ENCODE measurements around the gene PAXX. TPM values are rescaled to one million over a fixed set of nuclear protein-coding genes. Genes with fewer than 3 reads are reported as not detected.
A peak's percentile ranks its signal among the peaks of the same experiment; 100 is the strongest.

Gene PAXX
- total and polyA plus RNA-seq, 9 of the 15 experiments (the other 6 are each of a cell fraction or from before 2014, with no cell fraction given) = 1.2 to 175 (median 38.5) TPM

DNA sequence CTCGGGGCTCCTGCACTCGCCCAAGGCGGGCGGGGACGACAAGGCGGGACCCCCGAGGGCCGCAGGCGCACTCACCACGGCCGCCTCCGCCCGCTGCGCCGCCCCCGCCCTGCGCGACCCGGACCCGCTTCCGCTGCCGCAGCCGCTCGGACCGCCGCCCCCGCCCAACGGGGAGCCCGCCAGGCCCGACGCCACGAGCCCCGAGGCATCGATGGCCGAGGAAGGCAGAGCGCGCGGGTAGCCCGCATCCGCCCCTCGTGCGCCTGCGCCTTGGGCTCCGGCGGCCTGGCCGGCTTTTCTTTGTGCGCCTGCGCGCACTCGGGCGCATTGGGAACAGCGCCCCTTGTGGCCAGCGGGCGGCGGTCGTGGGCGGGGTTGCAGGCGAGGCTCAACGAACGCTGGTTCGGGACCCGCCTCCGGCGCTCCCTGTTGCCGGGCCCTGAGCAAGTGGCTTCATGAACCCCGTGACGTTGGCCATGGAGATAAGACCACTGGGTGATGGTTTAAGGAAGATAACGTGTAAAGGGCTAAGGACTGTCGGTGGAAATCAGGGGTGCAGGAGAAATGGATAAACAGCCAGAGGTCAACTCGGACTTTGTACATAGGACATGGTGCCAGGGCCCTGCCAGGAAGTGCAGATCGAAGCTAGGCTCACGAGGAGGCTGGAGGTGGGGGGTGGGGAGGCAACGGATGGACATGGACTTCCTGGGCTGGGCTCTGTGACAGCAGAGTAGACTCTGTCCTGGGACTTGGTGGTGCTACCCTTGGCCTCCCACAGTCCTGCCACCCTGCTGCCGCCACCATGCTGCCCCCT, 47.5 kb upstream of the PAXX start, which contains the start of the genes C8G and FBXW5 (continued):
- TF ChIP-seq, protein P1, sequence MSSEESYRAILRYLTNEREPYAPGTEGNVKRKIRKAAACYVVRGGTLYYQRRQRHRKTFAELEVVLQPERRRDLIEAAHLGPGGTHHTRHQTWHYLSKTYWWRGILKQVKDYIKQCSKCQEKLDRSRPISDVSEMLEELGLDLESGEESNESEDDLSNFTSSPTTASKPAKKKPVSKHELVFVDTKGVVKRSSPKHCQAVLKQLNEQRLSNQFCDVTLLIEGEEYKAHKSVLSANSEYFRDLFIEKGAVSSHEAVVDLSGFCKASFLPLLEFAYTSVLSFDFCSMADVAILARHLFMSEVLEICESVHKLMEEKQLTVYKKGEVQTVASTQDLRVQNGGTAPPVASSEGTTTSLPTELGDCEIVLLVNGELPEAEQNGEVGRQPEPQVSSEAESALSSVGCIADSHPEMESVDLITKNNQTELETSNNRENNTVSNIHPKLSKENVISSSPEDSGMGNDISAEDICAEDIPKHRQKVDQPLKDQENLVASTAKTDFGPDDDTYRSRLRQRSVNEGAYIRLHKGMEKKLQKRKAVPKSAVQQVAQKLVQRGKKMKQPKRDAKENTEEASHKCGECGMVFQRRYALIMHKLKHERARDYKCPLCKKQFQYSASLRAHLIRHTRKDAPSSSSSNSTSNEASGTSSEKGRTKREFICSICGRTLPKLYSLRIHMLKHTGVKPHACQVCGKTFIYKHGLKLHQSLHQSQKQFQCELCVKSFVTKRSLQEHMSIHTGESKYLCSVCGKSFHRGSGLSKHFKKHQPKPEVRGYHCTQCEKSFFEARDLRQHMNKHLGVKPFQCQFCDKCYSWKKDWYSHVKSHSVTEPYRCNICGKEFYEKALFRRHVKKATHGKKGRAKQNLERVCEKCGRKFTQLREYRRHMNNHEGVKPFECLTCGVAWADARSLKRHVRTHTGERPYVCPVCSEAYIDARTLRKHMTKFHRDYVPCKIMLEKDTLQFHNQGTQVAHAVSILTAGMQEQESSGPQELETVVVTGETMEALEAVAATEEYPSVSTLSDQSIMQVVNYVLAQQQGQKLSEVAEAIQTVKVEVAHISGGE (CRISPR knock-in tag; IDR thresholded peaks at IDR 0.05) = peak in 2 of 3 experiments; percentile 14 to 89; a peak in 2 of 6 replicates
- TF ChIP-seq, protein P2, sequence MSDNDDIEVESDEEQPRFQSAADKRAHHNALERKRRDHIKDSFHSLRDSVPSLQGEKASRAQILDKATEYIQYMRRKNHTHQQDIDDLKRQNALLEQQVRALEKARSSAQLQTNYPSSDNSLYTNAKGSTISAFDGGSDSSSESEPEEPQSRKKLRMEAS (CRISPR knock-in tag; IDR thresholded peaks at IDR 0.05) = peak; percentile 24
- TF ChIP-seq ZNF274 (IDR thresholded peaks at IDR 0.05; ENCODE audit: borderline replicate concordance, low read depth, low read length) (no peak), STAG1 (CRISPR knock-in tag; IDR thresholded peaks at IDR 0.05; ENCODE audit: borderline replicate concordance) (no peak), ZNF444 (CRISPR knock-in tag; IDR thresholded peaks at IDR 0.05) (no peak), ZNF778 (CRISPR knock-in tag; IDR thresholded peaks at IDR 0.05) (no peak), KDM1A (IDR thresholded peaks at IDR 0.05) (peak in 1 of 2 experiments; percentile 52; a peak in 1 of 4 replicates), RAD51 (IDR thresholded peaks at IDR 0.05; ENCODE audit: borderline replicate concordance, low read depth) (peak; percentile 60), POLR3G (IDR thresholded peaks at IDR 0.05; ENCODE audit: extremely low read depth, insufficient read length, insufficient replicate concordance) (no peak), RAD21 (CRISPR knock-in tag; conservative IDR thresholded peaks at IDR 0.05 in 1 of 2, IDR thresholded peaks at IDR 0.05 in 1 of 2) (peak in 1 of 2 experiments; percentile 41; a peak in 2 of 4 replicates), TCF7 (IDR thresholded peaks at IDR 0.05; ENCODE audit: borderline replicate concordance) (no peak), CEBPG (CRISPR knock-in tag; IDR thresholded peaks at IDR 0.05) (no peak), CEBPG (tag; conservative IDR thresholded peaks at IDR 0.05 in 1 of 2, IDR thresholded peaks at IDR 0.05 in 1 of 2) (no peak), JUN (IDR thresholded peaks at IDR 0.05; ENCODE audit: borderline replicate concordance, low read depth, low read length) (peak; percentile 55; the same call in 1 of the 2 replicates), JUN (CRISPR knock-in tag; IDR thresholded peaks at IDR 0.05; ENCODE audit: borderline replicate concordance) (no peak), ZFPM2 (CRISPR knock-in tag; IDR thresholded peaks at IDR 0.05) (no peak), HDAC2 (IDR thresholded peaks at IDR 0.05) (peak; percentile 59; the same call in 1 of the 2 replicates)
- TF ChIP-seq, protein P3, sequence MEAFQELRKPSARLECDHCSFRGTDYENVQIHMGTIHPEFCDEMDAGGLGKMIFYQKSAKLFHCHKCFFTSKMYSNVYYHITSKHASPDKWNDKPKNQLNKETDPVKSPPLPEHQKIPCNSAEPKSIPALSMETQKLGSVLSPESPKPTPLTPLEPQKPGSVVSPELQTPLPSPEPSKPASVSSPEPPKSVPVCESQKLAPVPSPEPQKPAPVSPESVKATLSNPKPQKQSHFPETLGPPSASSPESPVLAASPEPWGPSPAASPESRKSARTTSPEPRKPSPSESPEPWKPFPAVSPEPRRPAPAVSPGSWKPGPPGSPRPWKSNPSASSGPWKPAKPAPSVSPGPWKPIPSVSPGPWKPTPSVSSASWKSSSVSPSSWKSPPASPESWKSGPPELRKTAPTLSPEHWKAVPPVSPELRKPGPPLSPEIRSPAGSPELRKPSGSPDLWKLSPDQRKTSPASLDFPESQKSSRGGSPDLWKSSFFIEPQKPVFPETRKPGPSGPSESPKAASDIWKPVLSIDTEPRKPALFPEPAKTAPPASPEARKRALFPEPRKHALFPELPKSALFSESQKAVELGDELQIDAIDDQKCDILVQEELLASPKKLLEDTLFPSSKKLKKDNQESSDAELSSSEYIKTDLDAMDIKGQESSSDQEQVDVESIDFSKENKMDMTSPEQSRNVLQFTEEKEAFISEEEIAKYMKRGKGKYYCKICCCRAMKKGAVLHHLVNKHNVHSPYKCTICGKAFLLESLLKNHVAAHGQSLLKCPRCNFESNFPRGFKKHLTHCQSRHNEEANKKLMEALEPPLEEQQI (IDR thresholded peaks at IDR 0.05) = no peak
- TF ChIP-seq, protein P4, sequence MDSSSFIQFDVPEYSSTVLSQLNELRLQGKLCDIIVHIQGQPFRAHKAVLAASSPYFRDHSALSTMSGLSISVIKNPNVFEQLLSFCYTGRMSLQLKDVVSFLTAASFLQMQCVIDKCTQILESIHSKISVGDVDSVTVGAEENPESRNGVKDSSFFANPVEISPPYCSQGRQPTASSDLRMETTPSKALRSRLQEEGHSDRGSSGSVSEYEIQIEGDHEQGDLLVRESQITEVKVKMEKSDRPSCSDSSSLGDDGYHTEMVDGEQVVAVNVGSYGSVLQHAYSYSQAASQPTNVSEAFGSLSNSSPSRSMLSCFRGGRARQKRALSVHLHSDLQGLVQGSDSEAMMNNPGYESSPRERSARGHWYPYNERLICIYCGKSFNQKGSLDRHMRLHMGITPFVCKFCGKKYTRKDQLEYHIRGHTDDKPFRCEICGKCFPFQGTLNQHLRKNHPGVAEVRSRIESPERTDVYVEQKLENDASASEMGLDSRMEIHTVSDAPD (CRISPR knock-in tag; IDR thresholded peaks at IDR 0.05) = no peak

Measured in K562 (cell line).